Measurements from ENCODE around the gene TIMM8B.

The TIMM8B gene

GRCh38 chr11:112086422-112087191 lies at the start of gene TIMM8B, which contains the start of gene SDHD:
TSS of gene TIMM8B (minus strand) at chr11:112086756. CDS start at chr11:112086723, 33 bp downstream.
TSS of gene SDHD (plus strand) at chr11:112086873. CDS start at chr11:112086908, 35 bp downstream.
- H3K27ac ChIP-seq, result peak within 1 kb of the TSS; percentile 72
- peak; percentile 96 for DNase-seq (ENCODE audit: low spot score)
- no peak for TF ChIP-seq CTCF (conservative IDR thresholded peaks at IDR 0.05; ENCODE audit: low read depth)
- POLR2A ChIA-PET (ENCODE audit: low non-redundant PET), result interaction anchor here (0.6 kb wide), 1 partner anchor 15 kb away, joined by 4 read pairs; no protein-coding TSS in a partner anchor
- CTCF ChIA-PET, result interaction anchor here (0.7 kb wide), 1 partner anchor 74 kb away, joined by 3 read pairs; no protein-coding TSS in a partner anchor

GRCh38 chr11:112134473-112134872 lies 47.9 kb upstream of the TIMM8B start:
- no peak for TF ChIP-seq CTCF (conservative IDR thresholded peaks at IDR 0.05; ENCODE audit: low read depth)
- CTCF ChIA-PET, result no interaction called here
- H3K27ac ChIP-seq, result no peak overlapping the region
- no peak for DNase-seq (ENCODE audit: low spot score)
- POLR2A ChIA-PET (ENCODE audit: low non-redundant PET), result no interaction called here

- TF ChIP-seq CTCF (conservative IDR thresholded peaks at IDR 0.05; ENCODE audit: low read depth), result no peak
- ChIA-PET POLR2A (ENCODE audit: low non-redundant PET) (no interaction called here), CTCF (no interaction called here)
- no peak overlapping the region; the same call in 1 of the 2 replicates for H3K27ac ChIP-seq
- no peak for DNase-seq (ENCODE audit: low spot score)
Observed at GRCh38 chr11:112132737-112133136, 46.2 kb upstream of the TIMM8B start.

DNA sequence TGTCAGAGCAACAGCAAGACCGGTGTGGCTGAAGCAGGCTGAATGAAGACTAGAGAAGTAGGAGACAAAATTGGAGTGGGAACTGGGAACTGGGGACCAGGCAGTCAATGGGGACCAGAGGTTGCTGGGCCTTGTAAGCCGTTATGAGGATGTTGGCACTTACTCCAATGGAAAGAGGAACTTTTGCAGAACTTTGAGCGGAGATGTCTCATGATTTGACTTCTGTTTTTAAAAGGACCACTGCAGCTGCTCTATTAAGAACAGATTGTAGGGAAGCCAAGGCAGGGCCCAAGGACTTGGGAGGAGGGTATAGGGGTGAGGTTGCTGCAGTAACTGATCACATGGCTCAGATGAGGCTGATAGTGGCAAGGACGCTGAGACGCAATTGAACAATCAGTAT lies 43.1 kb upstream of the TIMM8B start:
- ChIA-PET CTCF (no interaction called here), POLR2A (ENCODE audit: low non-redundant PET) (no interaction called here)
- no peak for DNase-seq (ENCODE audit: low spot score)
- no peak for TF ChIP-seq CTCF (conservative IDR thresholded peaks at IDR 0.05; ENCODE audit: low read depth)
- peak overlapping the region; percentile 81 for H3K27ac ChIP-seq

GRCh38 chr11:112128483-112129121 lies 42.0 kb upstream of the TIMM8B start:
- no peak for TF ChIP-seq CTCF (conservative IDR thresholded peaks at IDR 0.05; ENCODE audit: low read depth)
- POLR2A ChIA-PET (ENCODE audit: low non-redundant PET), result interaction anchor here (0.5 to 1.0 kb wide), 2 partner anchors 9 to 18 kb away, joined by 5 to 8 read pairs; no protein-coding TSS in a partner anchor
- CTCF ChIA-PET, result interaction anchor here (0.5 to 0.6 kb wide), 3 partner anchors 21 to 42 kb away, joined by 3 read pairs; no protein-coding TSS in a partner anchor
- DNase-seq (ENCODE audit: low spot score), result peak; percentile 72
- peak overlapping the region; percentile 81 for H3K27ac ChIP-seq

DNA sequence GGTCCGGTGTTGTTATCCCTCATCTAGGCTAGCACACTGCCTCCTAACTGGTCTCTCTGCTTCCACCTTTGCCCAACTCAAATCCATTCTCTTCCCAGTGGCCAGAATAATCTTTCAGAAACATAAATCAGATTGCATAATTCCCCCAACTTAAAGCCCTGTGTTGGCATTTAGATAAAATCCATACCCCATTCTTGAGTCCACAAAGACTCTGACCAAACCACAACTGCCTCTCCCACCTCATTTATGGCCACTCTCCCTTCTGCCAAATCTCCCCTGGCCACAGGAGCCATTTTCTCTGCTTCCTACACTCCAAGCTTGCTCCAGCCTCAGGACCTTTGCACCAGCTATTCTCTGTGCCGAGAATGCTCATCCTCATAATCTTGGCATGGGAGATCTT lies 40.5 kb upstream of the TIMM8B start:
- H3K27ac ChIP-seq, result peak overlapping the region; percentile 81; the same call in 1 of the 2 replicates
- ChIA-PET CTCF (interaction anchor here (0.6 to 0.7 kb wide), 2 partner anchors 14 to 153 kb away, joined by 4 to 8 read pairs; no protein-coding TSS in a partner anchor), POLR2A (ENCODE audit: low non-redundant PET) (no interaction called here)
- no peak for TF ChIP-seq CTCF (conservative IDR thresholded peaks at IDR 0.05; ENCODE audit: low read depth)
- no peak for DNase-seq (ENCODE audit: low spot score)
